Measurements from ENCODE around the gene TOR1B. TPM values are rescaled to one million over a fixed set of nuclear protein-coding genes. Genes with fewer than 3 reads are reported as not detected.

TOR1B gene
- total RNA-seq, 2 donors from 2014 or later = 17.2 to 29.7 TPM

DNA sequence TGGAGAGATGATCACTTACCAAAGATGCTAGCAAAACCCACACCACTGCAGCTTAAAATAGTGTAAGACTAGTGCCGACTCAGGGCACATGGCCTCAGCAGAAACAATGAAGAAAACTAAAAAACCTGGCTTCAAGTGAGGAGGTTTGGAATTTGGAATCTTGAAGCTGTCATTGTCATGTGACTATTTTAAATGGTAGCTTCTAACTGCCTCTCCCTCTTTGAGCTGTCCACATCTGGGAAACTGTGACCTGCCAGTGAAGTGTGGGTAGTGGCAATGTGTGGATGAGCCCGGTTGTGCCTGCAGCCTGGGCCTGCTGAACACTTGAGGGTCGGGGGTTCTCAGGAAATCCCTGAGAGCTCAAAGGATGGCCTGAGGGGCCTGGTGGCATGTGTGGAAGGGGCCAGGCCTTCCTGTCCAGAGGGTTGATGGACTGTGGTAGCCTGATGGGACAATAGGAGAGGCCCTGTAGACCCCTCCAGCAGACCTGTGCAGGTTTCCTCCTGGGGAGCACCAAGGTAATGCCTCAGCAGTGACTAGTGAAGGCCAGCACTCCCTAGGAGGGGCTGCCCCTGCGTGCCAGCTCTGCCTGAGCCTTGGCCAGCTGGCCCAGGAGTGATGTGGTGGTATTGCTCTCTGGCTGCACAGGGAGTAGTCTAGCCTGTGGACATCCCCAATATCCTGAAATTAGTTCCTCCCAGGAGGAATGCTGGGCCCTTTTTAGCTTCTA is 45.9 kb downstream of the TOR1B start:
- Mint-ChIP-seq H3K27ac (peak overlapping the region in 1 of 2 donors; percentile 50), H3K36me3 (peaks cover 13 to 16% of the 10 kb centered on the region in 2 donors), H3K9me3 (no peaks in the 10 kb centered on the region)
- ATAC-seq (no peak), DNase-seq (ENCODE audit: low spot score in 2 of 2) (no peak)

DNA sequence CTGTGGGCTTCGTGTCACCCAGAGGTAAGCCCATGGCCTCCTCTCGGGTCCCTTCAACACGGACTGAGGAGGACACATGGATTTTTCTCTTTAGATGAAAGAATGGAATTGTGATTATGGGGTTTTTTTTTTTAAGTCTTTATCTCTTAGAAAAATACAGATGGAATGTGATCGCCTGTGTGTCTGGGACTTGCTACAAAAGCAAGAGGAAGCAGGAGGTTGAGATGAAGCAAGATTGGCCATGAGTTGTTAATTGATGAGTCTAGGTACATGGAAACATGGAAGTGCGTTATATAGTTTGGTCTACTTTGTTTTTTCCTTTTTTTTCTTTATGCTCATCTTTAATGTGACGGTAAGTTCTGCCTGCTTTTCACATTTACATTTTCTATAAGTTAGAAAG is 46.9 kb downstream of the TOR1B start:
- H3K27ac Mint-ChIP-seq = no peak overlapping the region
- no peaks in the 10 kb centered on the region for H3K9me3 Mint-ChIP-seq
- ATAC-seq (no peak), DNase-seq (ENCODE audit: low spot score in 2 of 2) (no peak)
- peaks cover 23 to 25% of the 10 kb centered on the region in 2 donors for H3K36me3 Mint-ChIP-seq

DNA sequence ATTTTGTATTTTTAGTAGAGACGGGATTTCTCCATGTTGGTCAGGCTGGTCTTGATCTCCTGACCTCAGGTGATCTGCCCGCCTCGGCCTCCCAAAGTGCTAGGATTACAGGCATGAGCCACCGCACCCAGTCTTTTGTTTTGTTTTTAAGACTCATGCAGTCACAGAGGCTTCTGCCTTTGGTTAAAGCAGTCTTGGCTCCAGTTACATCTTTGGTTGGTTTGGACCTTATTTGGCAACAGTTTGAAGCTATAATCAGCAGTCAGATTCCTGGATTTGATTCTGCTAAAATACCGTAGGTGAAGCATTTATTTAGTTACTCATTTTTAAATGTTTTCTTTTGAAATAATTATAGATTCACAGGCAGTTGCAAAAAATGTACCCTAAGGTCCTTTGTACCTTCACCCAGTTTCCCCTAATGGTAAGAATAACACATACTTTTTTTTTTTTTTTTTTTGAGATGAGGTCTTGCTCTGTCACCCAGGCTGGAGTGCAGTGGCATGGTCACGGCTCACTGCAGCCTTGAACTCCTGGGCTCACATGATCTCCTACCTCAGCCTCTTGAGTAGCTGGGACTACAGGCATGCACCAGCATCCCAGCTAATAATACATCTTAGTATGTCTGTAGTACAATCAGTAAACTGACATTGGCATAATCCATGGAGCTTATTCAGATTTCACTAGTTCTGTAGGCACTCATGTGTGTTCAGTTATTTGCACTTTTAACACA is 48.0 kb downstream of the TOR1B start:
- ATAC-seq (no peak), DNase-seq (ENCODE audit: low spot score in 2 of 2) (no peak)
- Mint-ChIP-seq H3K9me3 (no peaks in the 10 kb centered on the region), H3K27ac (peak overlapping the region in 1 of 2 donors; percentile 20), H3K36me3 (peaks cover 29 to 34% of the 10 kb centered on the region in 2 donors)

DNA sequence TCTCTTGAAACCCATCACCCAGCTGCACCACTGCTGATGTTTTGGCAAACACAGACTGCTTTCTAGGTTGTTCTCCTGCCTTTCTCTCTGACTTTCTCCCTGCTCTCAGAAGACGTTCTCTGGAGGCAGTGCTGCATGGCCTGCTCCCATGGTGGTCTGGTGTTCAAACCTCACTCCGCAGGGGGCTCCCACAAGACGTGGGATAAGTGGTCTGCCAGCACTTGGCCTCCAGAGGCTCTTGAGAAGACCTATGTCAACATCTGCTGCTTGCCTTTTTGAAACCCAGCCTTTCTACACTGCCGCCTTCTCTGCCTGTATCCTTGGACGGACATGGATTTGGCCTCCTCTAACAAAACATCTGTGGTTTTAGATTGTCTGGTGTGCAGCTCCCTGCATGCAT is 48.8 kb downstream of the TOR1B start:
- H3K27ac Mint-ChIP-seq = peak overlapping the region in 1 of 2 donors; percentile 20
- DNase-seq (ENCODE audit: low spot score in 2 of 2) (no peak), ATAC-seq (no peak)
- no peaks in the 10 kb centered on the region for H3K9me3 Mint-ChIP-seq
- peaks cover 29 to 34% of the 10 kb centered on the region in 2 donors for H3K36me3 Mint-ChIP-seq

DNA sequence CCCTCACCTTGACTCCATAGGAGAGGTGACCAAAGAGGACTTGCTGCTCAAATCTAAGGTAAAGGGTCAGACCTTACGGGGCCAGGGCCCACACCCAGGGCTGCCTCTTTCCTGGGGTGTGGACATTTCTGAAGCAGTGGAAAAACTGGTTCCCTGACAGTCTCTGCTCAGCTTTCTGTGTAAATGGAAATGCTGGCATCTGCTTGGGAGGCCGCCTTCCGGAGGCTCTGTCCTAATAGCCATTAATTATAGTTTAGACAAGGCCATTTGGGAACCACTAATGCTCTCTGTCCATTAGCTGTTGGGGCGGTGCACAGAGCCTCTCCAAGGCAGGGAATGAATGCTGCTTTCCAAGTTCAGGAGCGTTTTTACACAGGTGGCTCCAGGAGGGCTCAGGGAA is 49.6 kb downstream of the TOR1B start:
- Mint-ChIP-seq H3K27ac (peak overlapping the region in 1 of 2 donors; percentile 20), H3K36me3 (peaks cover 29 to 34% of the 10 kb centered on the region in 2 donors), H3K9me3 (no peaks in the 10 kb centered on the region)
- DNase-seq (ENCODE audit: low spot score in 2 of 2) (no peak), ATAC-seq (no peak)

DNA sequence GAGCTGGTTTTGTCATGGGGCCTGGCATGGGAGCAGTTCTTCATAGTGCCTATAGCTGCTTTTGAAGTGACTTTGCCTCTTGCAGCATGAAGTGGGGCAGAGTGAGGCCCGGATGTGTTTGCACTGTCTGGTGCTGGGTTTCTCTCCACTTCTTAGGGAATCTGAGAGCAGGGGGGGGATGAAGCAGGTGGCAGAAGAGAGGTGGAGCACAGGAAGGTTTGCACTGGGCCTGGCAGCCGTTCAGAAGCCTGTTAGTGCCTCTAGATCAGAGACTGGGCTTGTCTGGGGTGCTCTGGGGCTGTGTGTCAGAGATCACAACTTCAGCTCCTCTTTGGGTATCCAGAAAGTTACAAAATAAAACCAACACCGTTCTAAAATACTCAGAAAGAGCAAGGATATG is 50.6 kb downstream of the TOR1B start:
- Mint-ChIP-seq H3K9me3 (no peaks in the 10 kb centered on the region), H3K36me3 (peaks cover 29 to 34% of the 10 kb centered on the region in 2 donors), H3K27ac (peak overlapping the region in 1 of 2 donors; percentile 87)
- DNase-seq (ENCODE audit: low spot score in 2 of 2) (no peak), ATAC-seq (no peak)

DNA sequence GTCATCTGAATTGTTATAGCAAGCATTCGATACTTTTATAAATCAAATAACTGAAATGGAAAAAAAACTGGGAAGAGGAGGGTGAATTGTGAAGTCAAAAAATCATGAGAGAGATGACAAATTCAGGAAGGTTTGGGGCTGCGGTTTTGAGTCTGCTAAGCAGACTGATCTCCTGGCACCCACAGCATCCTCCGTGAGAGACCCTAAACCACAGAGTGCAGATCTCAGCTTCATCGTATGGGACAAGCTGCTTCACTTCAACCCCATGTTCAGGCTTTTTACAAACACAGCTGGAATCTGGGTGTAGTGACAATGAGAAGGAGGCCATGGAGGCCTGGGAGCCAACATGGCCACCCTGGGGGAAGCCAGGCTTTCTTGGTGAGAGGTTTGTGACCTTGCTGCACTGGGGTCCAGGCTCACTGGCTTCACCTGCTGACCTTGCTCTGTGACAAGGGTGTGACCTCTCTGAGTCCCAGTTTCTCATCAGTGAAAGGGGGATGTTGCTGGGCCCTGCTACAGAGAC is 51.7 kb downstream of the TOR1B start:
- ATAC-seq (peak; percentile 35 to 58), DNase-seq (ENCODE audit: low spot score in 2 of 2) (no peak)
- no peaks in the 10 kb centered on the region for H3K9me3 Mint-ChIP-seq
- H3K36me3 Mint-ChIP-seq = peaks cover 29 to 34% of the 10 kb centered on the region in 2 donors
- H3K27ac Mint-ChIP-seq = peak overlapping the region; percentile 81 to 87

DNA sequence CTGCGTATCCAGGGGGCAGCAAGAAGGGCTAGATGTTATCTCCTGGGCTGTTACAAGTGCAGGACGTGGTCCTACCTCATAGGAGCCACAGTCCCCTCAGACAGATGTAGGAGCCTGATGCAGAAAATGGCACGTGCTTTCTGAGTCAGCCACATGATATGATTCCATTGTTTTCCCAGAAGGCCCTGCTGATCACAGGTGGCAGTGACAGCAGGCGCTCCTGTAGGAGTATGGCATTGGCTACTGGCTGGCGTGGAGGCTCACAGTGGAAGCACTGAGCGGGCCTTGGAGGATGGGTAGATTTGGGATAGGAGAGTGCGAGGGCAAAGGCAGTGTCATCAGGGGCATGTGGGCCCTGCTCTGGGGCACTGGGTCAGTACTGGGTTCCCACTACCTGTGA is 54.2 kb downstream of the TOR1B start:
- no peaks in the 10 kb centered on the region for H3K9me3 Mint-ChIP-seq
- ATAC-seq = no peak
- DNase-seq (ENCODE audit: low spot score in 2 of 2) = no peak
- H3K36me3 Mint-ChIP-seq = peaks cover 33 to 36% of the 10 kb centered on the region in 2 donors
- peak overlapping the region; percentile 56 to 72 for H3K27ac Mint-ChIP-seq

DNA sequence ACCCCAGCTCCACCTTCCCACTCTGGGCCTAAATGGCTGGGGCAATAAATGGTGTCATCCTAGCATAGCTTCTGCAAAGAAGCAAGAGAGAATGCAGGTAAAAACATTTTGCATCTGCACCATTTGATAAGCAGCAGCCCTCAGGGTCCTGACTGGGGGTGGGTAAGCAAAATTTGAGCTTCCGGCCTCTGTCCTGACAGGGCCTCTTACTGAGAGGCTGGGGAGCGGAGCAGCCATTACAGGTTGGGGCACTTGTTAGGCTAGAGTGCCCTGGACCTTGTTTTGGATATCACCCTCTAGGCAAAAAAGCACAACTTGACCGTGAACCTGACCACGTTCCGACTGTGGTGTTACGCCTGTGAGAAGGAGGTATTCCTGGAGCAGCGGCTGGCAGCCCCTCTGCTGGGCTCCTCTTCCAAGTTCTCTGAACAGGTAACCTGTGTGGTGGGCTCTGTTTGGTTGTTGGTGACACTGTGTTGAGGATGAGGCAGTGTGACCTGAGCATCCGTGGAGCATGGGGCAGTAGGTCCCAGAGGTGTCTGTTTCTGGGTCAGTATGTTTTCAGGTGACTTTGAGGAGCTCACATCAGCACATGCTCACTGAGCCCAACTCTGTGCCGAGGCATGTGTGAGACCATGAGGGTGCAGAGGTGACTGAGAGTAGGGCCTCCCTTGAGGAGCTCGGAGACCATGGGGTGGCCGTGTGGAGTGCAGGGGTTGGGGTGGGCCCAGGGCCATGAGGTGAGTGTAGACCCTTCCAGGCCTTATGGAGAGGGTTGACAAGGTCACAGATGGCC is 55.4 kb downstream of the TOR1B start:
- Mint-ChIP-seq H3K36me3 (peaks cover 33 to 36% of the 10 kb centered on the region in 2 donors), H3K27ac (peak overlapping the region in 1 of 2 donors; percentile 54), H3K9me3 (no peaks in the 10 kb centered on the region)
- ATAC-seq = no peak
- no peak for DNase-seq (ENCODE audit: low spot score in 2 of 2)

Other genes starting within 250 kb of the TOR1B start
- gene C9orf50, start 182.1 kb upstream of the TOR1B start, total RNA-seq = under 1 TPM in 1 of 2 donors, not detected in 1; 0.41 TPM
- gene NTMT1, start 177.0 kb upstream of the TOR1B start, total RNA-seq = 10 to 100 TPM; 47.5 to 56.4 TPM
- gene ASB6, start 161.0 kb upstream of the TOR1B start, total RNA-seq = 10 to 100 TPM; 16.3 to 17.6 TPM
- gene PRRX2, start 137.5 kb upstream of the TOR1B start, total RNA-seq = 1 to 10 TPM in 1 of 2 donors, not detected in 1; 1.7 TPM
- under 1 TPM in 1 of 2 donors, not detected in 1; 0.41 TPM for gene PTGES, start 50.1 kb upstream of the TOR1B start, total RNA-seq
- 10 to 100 TPM; 33.4 to 48.6 TPM for gene TOR1A, start 21.0 kb downstream of the TOR1B start, total RNA-seq
- gene C9orf78, start 32.1 kb downstream of the TOR1B start, total RNA-seq = 10 to 100 TPM; 43.9 to 58.4 TPM
- gene USP20, start 32.3 kb downstream of the TOR1B start, total RNA-seq = 10 to 100 TPM; 50.7 to 58.5 TPM
- 100 to 1,000 TPM; 183 to 199 TPM for gene FNBP1, start 240.0 kb downstream of the TOR1B start, total RNA-seq

Measured in activated naive CD4-positive, alpha-beta T cell treated with anti-CD3 and anti-CD28 coated beads, Interleukin-2, amount 50 U/mL, for 72 hours (primary cell).